Astrocyte of the cerebellum (primary cell): ENCODE data around the gene UQCRH.

Source experiments
- DNase-seq: peaks from one replicate; pipeline ENCODE4 v3.0.0-alpha.2; 2011; ENCODE audit warnings: low read depth
- H3K4me3 ChIP-seq: 2 replicates; pipeline ENCODE4 v1.5.1; 2011; ENCODE audit warnings: mild to moderate bottlenecking, low read depth, low read length, moderate library complexity
- CTCF ChIP-seq: IDR thresholded peaks from 2 replicates; pipeline ENCODE4 v1.5.1; 2012; ENCODE audit warnings: low read length, low read depth, moderate library complexity, mild to moderate bottlenecking; ENCODE audit errors: missing control alignments
- in situ Hi-C: cut with HindIII; loops from 2 replicates; pipeline ENCODE4 v1.10.0; 2017; ENCODE audit warnings: low sequenced_read_pairs

Gene UQCRH

GRCh38 chr1:46340404-46341221 is 37.1 kb downstream of the UQCRH start, which contains the start of gene NSUN4:
Gene NSUN4, plus strand, starts transcription at chr1:46340807. Its CDS starts 20 bp downstream, at chr1:46340827.
- H3K4me3 ChIP-seq = peak within 1 kb of the TSS; percentile 84
- DNase-seq = peak; percentile 86
- in situ Hi-C loops = no loop called here
- peak; percentile 72 for TF ChIP-seq CTCF

- TF ChIP-seq CTCF = no peak
- no peak for DNase-seq
- in situ Hi-C loops = no loop called here
- H3K4me3 ChIP-seq = peak overlapping the region; percentile 84
Measured at GRCh38 chr1:46341222-46342083, 38.0 kb downstream of the UQCRH start.

GRCh38 chr1:46342084-46342656 is 38.7 kb downstream of the UQCRH start:
- peak; percentile 49 for TF ChIP-seq CTCF
- in situ Hi-C loops = no loop called here
- DNase-seq = peak; percentile 36
- H3K4me3 ChIP-seq = no peak overlapping the region

- H3K4me3 ChIP-seq = no peak overlapping the region
Measured at GRCh38 chr1:46342677-46343350, 39.3 kb downstream of the UQCRH start.

GRCh38 chr1:46343351-46343695 is 39.8 kb downstream of the UQCRH start:
- no peak overlapping the region for H3K4me3 ChIP-seq
- TF ChIP-seq CTCF = no peak
- in situ Hi-C loops = no loop called here
- no peak for DNase-seq

More at GRCh38 chr1:46342677-46343350, 39.3 kb downstream of the UQCRH start:
- no peak for DNase-seq
- in situ Hi-C loops = no loop called here
- no peak for TF ChIP-seq CTCF

GRCh38 chr1:46343705-46344104 is 40.2 kb downstream of the UQCRH start:
- DNase-seq = no peak
- in situ Hi-C loops = no loop called here

More at GRCh38 chr1:46343705-46344104, 40.2 kb downstream of the UQCRH start:
- H3K4me3 ChIP-seq = no peak overlapping the region
- no peak for TF ChIP-seq CTCF
